PFSK-1 (cell line): ENCODE results near the gene RFX4.

Experiments used
- POLR2AphosphoS5 ChIP-seq: IDR thresholded peaks from 2 replicates; pipeline ENCODE4 v1.6.1; 2012; ENCODE audit warnings: low read depth, mild to moderate bottlenecking, control low read depth, low read length, moderate library complexity
- REST ChIP-seq, 2 experiments: IDR thresholded peaks; 2 replicates each; pipeline versions ENCODE4 v1.6.1 to v1.8.0; 2011 to 2012; ENCODE audit warnings: low read depth in 2 of 2, low read length in 2 of 2, control low read depth in 1 of 2, inconsistent platforms in 1 of 2, mild to moderate bottlenecking in 1 of 2, moderate library complexity in 1 of 2; ENCODE audit not compliant: insufficient read depth in 1 of 2
- SIN3A ChIP-seq: IDR thresholded peaks from 2 replicates; pipeline ENCODE4 v1.6.1; 2012; ENCODE audit warnings: mild to moderate bottlenecking, low read length, moderate library complexity, borderline replicate concordance; ENCODE audit not compliant: insufficient read depth
- TAF1 ChIP-seq: IDR thresholded peaks from 2 replicates; pipeline ENCODE4 v1.6.1; 2012; ENCODE audit warnings: low read length, control low read depth, borderline replicate concordance; ENCODE audit not compliant: insufficient read depth

- TF ChIP-seq SIN3A (no peak), POLR2AphosphoS5 (no peak), REST (IDR thresholded peaks at IDR 0.05; ENCODE audit: insufficient read depth in 1 of 2, low read depth in 2 of 2, low read length in 2 of 2) (no peak), TAF1 (no peak)
These were observed 157.2 kb downstream of the RFX4 start for GRCh38 chr12:106739815-106740530.
